Tibial nerve (tissue), 4 donors: ENCODE measurements around the gene UVSSA.

Experiments
- CTCF ChIP-seq, 5 experiments: fragments of 200-600 bp in 3 of 5; fragments of 450-650 bp in 2 of 5; sonication (generic) in 3 of 5; IDR thresholded peaks; one replicate each; pipeline ENCODE4 v1.5.1; 2016 to 2019; ENCODE audit warnings: antibody characterized with exemption in 5 of 5, mild to moderate bottlenecking in 3 of 5, moderate library complexity in 2 of 5
- EP300 ChIP-seq, 2 donors: sonication (generic); formaldehyde crosslinking; IDR thresholded peaks; one replicate each; pipeline ENCODE4 v1.6.1; 2017; ENCODE audit warnings: antibody characterized with exemption in 2 of 2, mild to moderate bottlenecking in 1 of 2
- POLR2A ChIP-seq, 2 donors: fragments of 450-650 bp; IDR thresholded peaks; one replicate each; pipeline ENCODE4 v1.6.1; 2017; ENCODE audit warnings: antibody characterized with exemption in 2 of 2, mild to moderate bottlenecking in 2 of 2, moderate library complexity in 2 of 2

GRCh38 chr4:1414831-1415680 lies 68.0 kb downstream of the UVSSA start:
- TF ChIP-seq CTCF (IDR thresholded peaks at IDR 0.05) (no peak), EP300 (IDR thresholded peaks at IDR 0.05) (no peak), POLR2A (IDR thresholded peaks at IDR 0.05) (no peak)
